ENCODE data around the gene RPN1. TPM values are rescaled to one million over a fixed set of nuclear protein-coding genes. Genes with fewer than 3 reads are reported as not detected.

Gene RPN1
- total and polyA plus RNA-seq, 3 donors from 2014 or later: 200 to 266 (median 259) TPM

DNA sequence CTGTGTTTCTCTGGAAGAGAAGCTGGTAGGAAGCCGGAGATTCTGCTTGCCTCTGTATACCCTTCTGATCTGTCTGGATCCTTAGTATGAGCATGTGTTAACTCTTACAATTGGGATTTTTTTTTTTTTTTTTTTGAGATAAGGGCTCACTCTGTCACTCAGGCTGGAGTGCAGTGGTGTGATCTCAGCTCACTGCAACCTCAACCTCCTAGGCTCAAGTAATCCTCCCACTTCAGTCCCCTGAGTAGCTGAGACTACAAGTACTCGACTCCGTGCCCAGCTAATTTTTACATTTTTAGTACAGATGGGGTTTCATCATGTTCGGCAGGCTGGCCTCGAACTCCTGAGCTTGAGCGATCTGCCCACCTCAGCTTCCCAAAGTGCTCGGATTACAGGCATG, 44.5 kb downstream of the RPN1 start:
- 87 to 91% methylated on average over 7 of the region's 7 CpGs for WGBS, 2 donors
- TF ChIP-seq POLR2A (IDR thresholded peaks at IDR 0.05) (no peak), CTCF (IDR thresholded peaks at IDR 0.05) (no peak)
- no peak for DNase-seq
- intact Hi-C loops (cut with DNase I; ENCODE audit: low total_unique reads): loop anchor here (10.0 kb wide), 1 partner anchor 181 kb away; no protein-coding TSS in a partner anchor
- no peaks in the 10 kb centered on the region for H3K9me3 ChIP-seq
- H3K4me1 ChIP-seq: peaks cover 10% of the 10 kb centered on the region
- H3K27me3 ChIP-seq: no peaks in the 10 kb centered on the region
- H3K27ac ChIP-seq: no peak overlapping the region
- H3K36me3 ChIP-seq (ENCODE audit: low read depth, missing control alignments): no peaks in the 10 kb centered on the region
- H3K4me3 ChIP-seq: no peak overlapping the region

DNA sequence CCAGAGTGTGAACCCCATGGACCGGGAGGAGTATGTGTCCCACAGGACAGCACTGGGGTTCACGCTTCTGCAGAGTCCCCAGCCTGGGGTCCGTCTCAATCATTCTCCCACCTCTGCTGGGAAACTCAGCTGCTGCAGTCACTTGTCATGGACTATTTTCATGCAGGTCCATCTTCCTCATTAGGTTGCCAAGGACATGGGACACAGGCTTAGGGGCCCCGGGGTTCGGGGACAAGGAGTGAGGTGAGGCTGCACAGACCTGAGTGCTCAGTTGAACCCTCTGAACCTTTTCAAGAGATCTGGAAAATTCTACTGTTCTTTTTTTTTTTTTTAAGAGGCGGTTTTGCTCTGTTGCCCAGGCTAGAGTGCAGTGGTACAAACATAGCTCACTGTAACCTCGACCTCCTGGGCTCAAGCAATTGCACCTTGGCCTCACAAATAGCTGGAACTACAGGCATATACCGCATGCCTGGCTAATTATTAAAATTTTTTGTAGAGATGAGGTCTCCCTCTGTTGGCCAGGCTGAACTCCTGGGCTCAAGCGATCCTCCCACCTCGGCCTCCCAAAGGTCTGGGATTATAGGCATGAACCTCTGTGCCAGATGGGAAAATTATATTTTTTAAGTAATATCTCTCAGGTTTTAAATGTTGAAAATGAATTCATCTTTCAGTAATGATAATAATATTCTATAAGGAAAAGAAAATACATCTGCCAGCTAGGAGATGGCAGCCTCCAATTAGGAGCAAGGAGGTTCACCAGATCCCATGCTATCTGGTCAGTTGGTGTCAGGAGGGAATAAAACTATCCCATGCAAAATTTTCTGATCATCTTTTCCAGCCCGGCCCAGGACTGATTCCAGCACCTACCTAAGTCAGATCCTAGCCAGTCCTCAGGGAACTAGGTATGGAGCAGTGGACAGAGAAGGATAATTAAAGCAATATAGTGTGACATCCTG, 45.2 kb downstream of the RPN1 start:
- TF ChIP-seq CTCF (IDR thresholded peaks at IDR 0.05) (no peak), POLR2A (IDR thresholded peaks at IDR 0.05) (no peak)
- intact Hi-C loops (cut with DNase I; ENCODE audit: low total_unique reads): loop anchor here (10.0 kb wide), 1 partner anchor 181 kb away; no protein-coding TSS in a partner anchor
- Histone ChIP-seq H3K9me3 (no peaks in the 10 kb centered on the region), H3K36me3 (ENCODE audit: low read depth, missing control alignments) (no peaks in the 10 kb centered on the region), H3K27me3 (no peaks in the 10 kb centered on the region), H3K4me3 (no peak overlapping the region), H3K27ac (no peak overlapping the region), H3K4me1 (peaks cover 10% of the 10 kb centered on the region)
- no peak for DNase-seq
- 66 to 72% methylated on average over 11 of the region's 11 CpGs for WGBS, 2 donors

DNA sequence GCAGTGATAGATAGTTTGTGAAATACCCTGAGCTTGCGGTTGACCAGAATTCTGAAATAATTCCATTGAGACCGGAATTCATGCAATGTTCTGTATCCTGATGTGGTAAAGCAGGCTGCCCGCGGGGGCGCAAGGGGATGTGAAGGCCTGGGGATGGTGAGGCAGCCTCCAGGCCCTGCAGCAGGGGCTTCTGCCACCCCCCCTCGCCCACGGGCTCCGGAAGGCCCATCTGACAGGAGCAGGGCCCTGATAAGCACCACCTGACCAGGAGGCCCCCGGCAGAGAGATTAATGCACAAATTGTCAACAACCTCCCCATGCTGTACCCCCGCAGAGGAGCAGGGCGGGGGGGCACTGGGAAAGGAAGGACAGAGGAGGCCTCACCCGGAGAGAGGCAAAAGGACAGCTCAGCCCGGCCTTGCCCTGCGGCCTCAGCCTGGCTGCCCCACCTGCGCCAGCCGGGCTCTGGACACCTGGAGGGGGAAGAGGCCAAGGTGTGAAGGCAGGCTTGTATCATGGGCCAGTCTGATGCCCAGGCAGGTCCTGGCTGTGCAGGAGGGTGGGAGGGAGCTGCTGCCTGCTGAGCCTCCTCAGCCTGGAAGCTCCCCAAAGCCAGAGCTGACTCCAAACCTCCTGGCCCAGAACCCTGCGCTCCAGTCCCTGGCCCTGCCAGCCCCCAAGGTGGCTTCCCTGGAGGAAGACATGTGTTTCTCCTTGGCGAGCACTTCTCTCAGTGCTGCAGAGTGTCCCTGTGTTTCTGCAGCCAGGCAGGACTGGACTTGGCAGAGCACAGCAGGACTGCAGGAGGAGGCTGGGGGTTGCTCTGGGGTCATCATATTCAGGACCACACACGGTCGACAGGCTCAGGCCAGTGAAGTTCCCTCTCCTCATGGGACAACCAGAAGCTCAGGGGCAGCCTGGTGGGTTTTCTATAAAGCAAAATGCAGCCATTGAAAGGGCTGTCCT, 46.5 kb downstream of the RPN1 start:
- no peak for DNase-seq
- H3K9me3 ChIP-seq: no peaks in the 10 kb centered on the region
- no peaks in the 10 kb centered on the region for H3K36me3 ChIP-seq (ENCODE audit: low read depth, missing control alignments)
- intact Hi-C loops (cut with DNase I; ENCODE audit: low total_unique reads): loop anchor here (10.0 kb wide), 1 partner anchor 179 kb away; no protein-coding TSS in a partner anchor
- no peaks in the 10 kb centered on the region for H3K27me3 ChIP-seq
- H3K4me3 ChIP-seq: no peak overlapping the region
- H3K4me1 ChIP-seq: peaks cover 10% of the 10 kb centered on the region
- no peak overlapping the region for H3K27ac ChIP-seq
- TF ChIP-seq POLR2A (IDR thresholded peaks at IDR 0.05) (no peak), CTCF (IDR thresholded peaks at IDR 0.05) (no peak)
- 65 to 68% methylated on average over 14 to 20 of the region's 20 CpGs for WGBS, 2 donors

GRCh38 chr3:128603313-128603712, 47.3 kb downstream of the RPN1 start:
- Histone ChIP-seq H3K36me3 (ENCODE audit: low read depth, missing control alignments) (no peaks in the 10 kb centered on the region), H3K4me1 (peaks cover 10% of the 10 kb centered on the region), H3K4me3 (no peak overlapping the region), H3K9me3 (no peaks in the 10 kb centered on the region), H3K27ac (no peak overlapping the region), H3K27me3 (no peaks in the 10 kb centered on the region)
- TF ChIP-seq CTCF (IDR thresholded peaks at IDR 0.05) (no peak), POLR2A (IDR thresholded peaks at IDR 0.05) (no peak)
- no peak for DNase-seq
- intact Hi-C loops (cut with DNase I; ENCODE audit: low total_unique reads): loop anchor here (10.0 kb wide), 1 partner anchor 179 kb away; no protein-coding TSS in a partner anchor
- WGBS, 2 donors: 94 to 98% methylated on average over 4 to 8 of the region's 8 CpGs

All from testis (tissue), 3 donors.